Sigmoid colon (tissue), 7 donors: ENCODE data around the gene TNS1. TPM values are rescaled to one million over a fixed set of nuclear protein-coding genes. Genes with fewer than 3 reads are reported as not detected.
"Not testable (repeated sequence)": the region's sequence is repeated elsewhere in the genome, so short reads cannot be mapped to it uniquely, and the experiment has no call there.

Source experiments
- DNase-seq: peaks from one replicate; pipeline ENCODE4 v3.0.0-alpha.2; 2019
- H3K27ac ChIP-seq, 4 donors: fragments of 200-600 bp; sonication (generic); one replicate each; pipeline ENCODE4 v1.5.1; 2016 to 2019; ENCODE audit warnings: mild to moderate bottlenecking in 1 of 4
- H3K27me3 ChIP-seq, 3 donors: fragments of 200-600 bp; sonication (generic); one replicate each; pipeline ENCODE4 v1.5.1; 2019; ENCODE audit warnings: mild to moderate bottlenecking in 1 of 3
- H3K36me3 ChIP-seq, 4 donors: fragments of 200-600 bp; sonication (generic); one replicate each; pipeline ENCODE4 v1.5.1; 2016 to 2019
- H3K4me1 ChIP-seq, 4 donors: fragments of 200-600 bp; sonication (generic); one replicate each; pipeline ENCODE4 v1.5.1; 2017 to 2019
- H3K4me3 ChIP-seq, 4 donors: fragments of 200-600 bp; sonication (generic); one replicate each; pipeline ENCODE4 v1.5.1; 2017 to 2019; ENCODE audit warnings: mild to moderate bottlenecking in 2 of 4, moderate library complexity in 1 of 4
- H3K9me3 ChIP-seq, 4 donors: fragments of 200-600 bp in 3 of 4; sonication (generic) in 3 of 4; one replicate each; pipeline versions ENCODE4 v1.5.1 to v1.6.1; 2013 to 2019
- EP300 ChIP-seq, 4 donors: sonication (generic); formaldehyde crosslinking; IDR thresholded peaks; one replicate each; pipeline ENCODE4 v1.6.1; 2017; ENCODE audit warnings: antibody characterized with exemption in 4 of 4
- POLR2A ChIP-seq, 2 donors: fragments of 450-650 bp; IDR thresholded peaks; one replicate each; pipeline ENCODE4 v1.6.1; 2016; ENCODE audit warnings: antibody characterized with exemption in 2 of 2, mild to moderate bottlenecking in 2 of 2, moderate library complexity in 2 of 2
- POLR2AphosphoS5 ChIP-seq, 4 donors: sonication (generic); formaldehyde crosslinking; IDR thresholded peaks; one replicate each; pipeline ENCODE4 v1.6.1; 2017; ENCODE audit warnings: antibody characterized with exemption in 4 of 4
- WGBS, 2 donors: extraction: QIAGEN DNeasy Blood & Tissue Kit; methylation state at CpG; one replicate each; pipeline ENCODE4 v1.1.7; 2013; 5-methylcytosine and 5-hydroxymethylcytosine counted together
- intact Hi-C: fragments of 100-400 bp; cut with DNase I; formaldehyde crosslinking; loops from one replicate; pipeline ENCODE4 v1.15.1; 2023
- polyA plus RNA-seq, 3 donors: library from polyadenylated mRNA; stranded (reverse); fragments of 200-250 nt; gene quantifications; one replicate each; pipeline ENCODE4 v1.2.3, GENCODE V29; 2013
- total RNA-seq, 4 donors: library from RNA; depleted of rRNA; stranded (reverse); fragments of >200 nt; gene quantifications; one replicate each; pipeline ENCODE4 v1.1.0, GENCODE V29; 2016
- TF ChIP-seq, protein P1 (sequence below), 4 experiments: fragments of 450-650 bp in 3 of 4; fragments of 200-600 bp in 1 of 4; IDR thresholded peaks; one replicate each; pipeline ENCODE4 v1.5.1; 2016 to 2019; ENCODE audit warnings: antibody characterized with exemption in 4 of 4, mild to moderate bottlenecking in 3 of 4, moderate library complexity in 2 of 4
- donor health status: healthy with polysubstance abuse.
- donor health status: Bipolar disorder and iron deficiency.
- donor health status: healthy.

TNS1 gene
- total and polyA plus RNA-seq, 7 donors, result 3.7 to 1,607 (median 444) TPM

DNA sequence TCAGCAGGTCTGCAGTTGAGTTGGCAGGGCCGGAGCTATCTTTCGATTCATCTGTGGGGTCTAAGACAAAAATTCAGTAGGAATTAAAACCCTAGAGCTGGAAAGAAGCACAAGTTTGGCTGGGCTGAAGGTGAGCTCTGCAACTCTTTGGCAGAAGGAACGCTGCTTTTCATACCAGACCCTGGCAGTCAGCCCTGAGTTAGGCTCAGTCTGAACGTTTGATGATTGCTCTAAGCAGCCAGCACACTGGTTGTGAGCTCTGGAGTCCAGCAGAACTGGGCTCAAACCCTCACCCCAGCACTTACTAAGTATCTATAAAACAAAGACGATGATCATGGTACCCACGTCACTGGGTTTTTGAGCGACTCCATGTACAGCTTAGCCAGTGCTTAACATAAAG, 192.5 kb downstream of the TNS1 start:
- H3K4me1 ChIP-seq, result peaks cover 0 to 93% (median 57%) of the 10 kb centered on the region in 4 donors

DNA sequence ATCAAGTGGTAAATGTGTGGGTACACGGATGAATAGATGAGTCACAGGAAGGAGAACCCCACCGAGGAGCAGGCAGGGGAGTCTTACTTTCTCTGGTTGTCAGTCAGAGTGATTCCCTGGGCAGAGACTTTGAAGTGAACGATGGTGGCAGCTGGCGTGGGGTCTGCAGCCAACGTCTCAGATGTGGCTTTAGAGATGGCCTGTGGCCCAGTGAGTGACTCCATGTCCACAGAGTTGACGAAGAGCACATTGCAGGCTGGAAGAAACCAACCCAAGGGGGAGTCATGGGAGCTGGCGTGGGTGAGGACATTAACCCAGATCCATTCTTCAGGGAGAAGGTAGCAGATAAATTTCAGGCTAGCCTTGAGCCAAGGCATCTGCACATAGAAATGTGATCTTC, 193.1 kb downstream of the TNS1 start:
- H3K9me3 ChIP-seq, result no peaks in the 10 kb centered on the region
- H3K4me1 ChIP-seq, result peaks cover 0 to 93% (median 57%) of the 10 kb centered on the region in 4 donors
- intact Hi-C loops, result no loop called here
- 85 to 93% methylated on average over 7 of the region's 7 CpGs for WGBS, 2 donors
- H3K36me3 ChIP-seq, result peaks cover 68 to 93% (median 91%) of the 10 kb centered on the region in 4 donors
- H3K27ac ChIP-seq, result peak overlapping the region in 2 of 4 donors; percentile 97 to 98
- DNase-seq, result no peak
- H3K4me3 ChIP-seq, result no peak overlapping the region
- no peaks in the 10 kb centered on the region for H3K27me3 ChIP-seq
- TF ChIP-seq, protein P1, sequence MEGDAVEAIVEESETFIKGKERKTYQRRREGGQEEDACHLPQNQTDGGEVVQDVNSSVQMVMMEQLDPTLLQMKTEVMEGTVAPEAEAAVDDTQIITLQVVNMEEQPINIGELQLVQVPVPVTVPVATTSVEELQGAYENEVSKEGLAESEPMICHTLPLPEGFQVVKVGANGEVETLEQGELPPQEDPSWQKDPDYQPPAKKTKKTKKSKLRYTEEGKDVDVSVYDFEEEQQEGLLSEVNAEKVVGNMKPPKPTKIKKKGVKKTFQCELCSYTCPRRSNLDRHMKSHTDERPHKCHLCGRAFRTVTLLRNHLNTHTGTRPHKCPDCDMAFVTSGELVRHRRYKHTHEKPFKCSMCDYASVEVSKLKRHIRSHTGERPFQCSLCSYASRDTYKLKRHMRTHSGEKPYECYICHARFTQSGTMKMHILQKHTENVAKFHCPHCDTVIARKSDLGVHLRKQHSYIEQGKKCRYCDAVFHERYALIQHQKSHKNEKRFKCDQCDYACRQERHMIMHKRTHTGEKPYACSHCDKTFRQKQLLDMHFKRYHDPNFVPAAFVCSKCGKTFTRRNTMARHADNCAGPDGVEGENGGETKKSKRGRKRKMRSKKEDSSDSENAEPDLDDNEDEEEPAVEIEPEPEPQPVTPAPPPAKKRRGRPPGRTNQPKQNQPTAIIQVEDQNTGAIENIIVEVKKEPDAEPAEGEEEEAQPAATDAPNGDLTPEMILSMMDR (IDR thresholded peaks at IDR 0.05), result no peak
- TF ChIP-seq POLR2A (IDR thresholded peaks at IDR 0.05), result no peak
- TF ChIP-seq EP300 (IDR thresholded peaks at IDR 0.05), result no peak
- no peak for TF ChIP-seq POLR2AphosphoS5 (IDR thresholded peaks at IDR 0.05)

More for the DNA sequence above, 192.5 kb downstream of the TNS1 start:
- H3K4me3 ChIP-seq, result no peak overlapping the region
- no peaks in the 10 kb centered on the region for H3K27me3 ChIP-seq
- peaks cover 71 to 95% (median 93%) of the 10 kb centered on the region in 4 donors for H3K36me3 ChIP-seq
- intact Hi-C loops, result no loop called here
- H3K27ac ChIP-seq, result peak overlapping the region in 2 of 4 donors; percentile 97 to 98
- H3K9me3 ChIP-seq, result no peaks in the 10 kb centered on the region
- DNase-seq, result no peak
- WGBS, 2 donors, result 82 to 92% methylated on average over 7 of the region's 7 CpGs
- TF ChIP-seq POLR2A (IDR thresholded peaks at IDR 0.05) (no peak), EP300 (IDR thresholded peaks at IDR 0.05) (no peak), POLR2AphosphoS5 (IDR thresholded peaks at IDR 0.05) (no peak)
- TF ChIP-seq, protein P1 (IDR thresholded peaks at IDR 0.05), result no peak

DNA sequence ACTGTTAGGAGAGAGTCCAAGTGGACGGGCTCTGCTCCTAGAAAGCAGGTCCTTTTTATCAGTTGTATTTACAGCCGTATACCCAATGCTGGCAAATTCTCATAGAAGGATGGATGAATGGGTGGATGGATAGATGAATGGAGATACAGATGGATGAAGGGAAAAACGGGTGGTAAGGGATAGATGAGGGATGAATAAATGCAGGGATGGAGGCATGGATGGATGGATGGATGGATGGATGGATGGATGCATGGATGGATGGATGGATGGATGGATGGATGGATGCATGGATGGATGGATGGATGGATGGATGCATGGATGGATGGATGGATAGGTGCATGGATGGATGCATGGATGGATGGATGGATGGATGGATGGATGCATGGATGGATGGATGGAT, 193.8 kb downstream of the TNS1 start:
- Histone ChIP-seq H3K4me1 (peaks cover 0 to 93% (median 61%) of the 10 kb centered on the region in 4 donors), H3K36me3 (peaks cover 66 to 93% (median 90%) of the 10 kb centered on the region in 4 donors), H3K27ac (peak overlapping the region; percentile 55 to 80 (median 76))
- intact Hi-C loops, H3K9me3 ChIP-seq, H3K4me3 ChIP-seq, H3K27me3 ChIP-seq, DNase-seq: not testable (repeated sequence)
- WGBS, 2 donors, result 76 to 93% methylated on average over 3 of the region's 3 CpGs

DNA sequence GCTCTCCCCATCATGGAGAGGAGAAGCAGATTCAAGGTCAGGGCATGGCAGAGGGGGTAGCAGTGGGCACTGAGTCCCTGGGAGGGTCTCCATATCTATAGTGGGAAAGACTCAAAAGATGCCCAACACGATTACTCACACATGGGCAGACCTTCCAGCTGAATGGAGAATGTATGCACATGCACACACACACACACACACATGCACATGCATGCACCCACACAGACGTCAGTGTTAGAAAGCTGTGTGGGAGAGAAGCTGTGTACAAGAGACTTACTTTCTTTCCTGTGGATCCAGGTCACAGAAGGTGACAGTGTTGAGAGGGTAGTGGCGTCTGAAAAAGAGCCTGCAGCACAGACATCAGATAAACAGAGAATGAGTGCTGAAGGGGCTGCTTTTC, 194.5 kb downstream of the TNS1 start:
- TF ChIP-seq, protein P1 (IDR thresholded peaks at IDR 0.05), result no peak
- no peak for TF ChIP-seq EP300 (IDR thresholded peaks at IDR 0.05)
- TF ChIP-seq POLR2AphosphoS5 (IDR thresholded peaks at IDR 0.05), result no peak
- no peak for TF ChIP-seq POLR2A (IDR thresholded peaks at IDR 0.05)
- WGBS, 2 donors, result 77 to 78% methylated on average over 3 of the region's 3 CpGs
- H3K9me3 ChIP-seq, result no peaks in the 10 kb centered on the region
- H3K27ac ChIP-seq, result peak overlapping the region; percentile 55 to 80 (median 76)
- DNase-seq, result no peak
- intact Hi-C loops, result no loop called here
- peaks cover 0 to 92% (median 62%) of the 10 kb centered on the region in 4 donors for H3K4me1 ChIP-seq
- H3K36me3 ChIP-seq, result peaks cover 60 to 93% (median 90%) of the 10 kb centered on the region in 4 donors
- no peak overlapping the region for H3K4me3 ChIP-seq
- H3K27me3 ChIP-seq, result no peaks in the 10 kb centered on the region

DNA sequence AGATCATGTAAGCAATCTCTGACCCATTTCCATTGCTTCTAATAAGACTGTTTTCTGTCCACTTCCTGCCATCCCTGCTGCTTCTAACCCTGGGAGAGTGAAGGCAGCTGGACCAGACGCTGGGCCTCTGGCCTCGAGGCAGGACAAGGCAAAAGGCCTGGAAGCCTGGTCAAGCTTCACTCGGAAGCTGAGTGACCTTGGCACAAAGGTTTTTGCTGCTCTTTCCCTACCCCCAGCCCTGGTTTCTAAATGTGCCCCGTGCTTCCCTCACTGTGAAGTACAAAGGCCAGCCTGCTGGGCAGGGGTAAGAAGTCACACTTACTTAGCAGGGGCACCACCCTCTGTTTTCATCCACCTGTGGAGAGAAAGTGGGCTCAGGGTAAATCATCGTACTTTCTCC, 195.0 kb downstream of the TNS1 start:
- H3K9me3 ChIP-seq, result no peaks in the 10 kb centered on the region
- no peak overlapping the region for H3K4me3 ChIP-seq
- H3K27ac ChIP-seq, result peak overlapping the region; percentile 55 to 80 (median 76)
- H3K27me3 ChIP-seq, result no peaks in the 10 kb centered on the region
- H3K36me3 ChIP-seq, result peaks cover 60 to 93% (median 90%) of the 10 kb centered on the region in 4 donors
- intact Hi-C loops, result no loop called here
- no peak for DNase-seq
- 70 to 75% methylated on average over 5 of the region's 5 CpGs for WGBS, 2 donors
- H3K4me1 ChIP-seq, result peaks cover 0 to 92% (median 68%) of the 10 kb centered on the region in 4 donors
- TF ChIP-seq, protein P1 (IDR thresholded peaks at IDR 0.05), result no peak
- TF ChIP-seq POLR2A (IDR thresholded peaks at IDR 0.05), result no peak
- peak in 1 of 4 donors; percentile 43 for TF ChIP-seq POLR2AphosphoS5 (IDR thresholded peaks at IDR 0.05)
